GM21367 (cell line): ENCODE measurements around the gene KRT24.

Source experiments
- ATAC-seq: cut with Tn5 transposase; IDR thresholded peaks from one replicate; pipeline ENCODE4 v1.9.1; 2021; ENCODE audit not compliant: unreplicated experiment

Gene KRT24

GRCh38 chr17:40695874-40696472 lies 7.6 kb downstream of the KRT24 start:
- no peak for ATAC-seq

- no peak for ATAC-seq
Measured at GRCh38 chr17:40694584-40694983, 9.0 kb downstream of the KRT24 start.

GRCh38 chr17:40687106-40687505 lies 16.4 kb downstream of the KRT24 start:
- no peak for ATAC-seq

- ATAC-seq, result no peak
Measured at GRCh38 chr17:40686192-40686591, 17.4 kb downstream of the KRT24 start.

GRCh38 chr17:40680998-40681397 lies 22.6 kb downstream of the KRT24 start:
- no peak for ATAC-seq

GRCh38 chr17:40679523-40679907 lies 24.0 kb downstream of the KRT24 start:
- no peak for ATAC-seq

GRCh38 chr17:40678902-40679522 lies 24.5 kb downstream of the KRT24 start:
- no peak for ATAC-seq

- no peak for ATAC-seq
Measured at GRCh38 chr17:40675905-40676304, 27.6 kb downstream of the KRT24 start.

GRCh38 chr17:40672654-40673053 lies 30.9 kb downstream of the KRT24 start:
- ATAC-seq, result no peak

- ATAC-seq, result no peak
Measured at GRCh38 chr17:40671282-40671681, 32.3 kb downstream of the KRT24 start.

- no peak for ATAC-seq
Measured at GRCh38 chr17:40666331-40666730, 37.2 kb downstream of the KRT24 start.

GRCh38 chr17:40664582-40665333 lies 38.8 kb downstream of the KRT24 start, which contains the start of gene KRT222:
Gene KRT222, minus strand, starts transcription at chr17:40665177. Its CDS starts 78 bp downstream, at chr17:40665099.
- ATAC-seq, result no peak

GRCh38 chr17:40663252-40663651 lies 40.3 kb downstream of the KRT24 start:
- no peak for ATAC-seq

GRCh38 chr17:40659911-40660310 lies 43.6 kb downstream of the KRT24 start:
- no peak for ATAC-seq

GRCh38 chr17:40658396-40658795 lies 45.2 kb downstream of the KRT24 start:
- no peak for ATAC-seq

GRCh38 chr17:40651939-40652338 lies 51.6 kb downstream of the KRT24 start:
- ATAC-seq, result no peak

GRCh38 chr17:40648384-40648968 lies 55.1 kb downstream of the KRT24 start:
- no peak for ATAC-seq
